Measurements from ENCODE around the gene PCDHGA4. TPM values are rescaled to one million over a fixed set of nuclear protein-coding genes. Genes with fewer than 3 reads are reported as not detected.
A peak's percentile ranks its signal among the peaks of the same experiment; 100 is the strongest.
"Not testable (repeated sequence)": the region's sequence is repeated elsewhere in the genome, so short reads cannot be mapped to it uniquely, and the experiment has no call there.

PCDHGA4 gene
- total and polyA plus RNA-seq, 2 of the 8 experiments (the other 6 are each of a cell fraction or from before 2014, with no cell fraction given) = 1.4 to 1.9 TPM

GRCh38 chr5:141387557-141388311, 32.9 kb downstream of the PCDHGA4 start, which contains the start of gene PCDHGB4:
Gene PCDHGB4, plus strand, starts transcription at chr5:141387698. Its CDS starts 187 bp downstream, at chr5:141387885.
- POLR2A ChIA-PET (ENCODE audit: partially characterized antibody) = interaction anchor here (0.6 to 1.3 kb wide), 4 partner anchors 9 to 299 kb away, joined by 3 to 4 read pairs (median 4); partner anchors contain the start of genes PCDHGB3 and PCDHGB5
- not testable (repeated sequence) for H3K23me2 ChIP-seq (ENCODE audit: low read depth, low read length); H2BK120ac ChIP-seq (replicated peaks; ENCODE audit: low read depth, low read length); H4K20me1 ChIP-seq (replicated peaks in 1 of 2; ENCODE audit: control insufficient read depth in 1 of 2, insufficient read depth in 2 of 2, low read length in 2 of 2); H2BK12ac ChIP-seq (ENCODE audit: low read depth, low read length); H3K79me2 ChIP-seq (ENCODE audit: control insufficient read depth in 1 of 2, insufficient read depth in 2 of 2, low read length in 2 of 2); H4K91ac ChIP-seq (replicated peaks; ENCODE audit: insufficient read length, low read length); H4K8ac ChIP-seq (ENCODE audit: extremely low read depth, insufficient read depth, low read length); H2BK5ac ChIP-seq (ENCODE audit: low read depth, low read length); H3K4me1 ChIP-seq (replicated peaks in 1 of 4; ENCODE audit: control insufficient read depth in 3 of 4, insufficient read depth in 4 of 4, low read length in 3 of 4); H3K4ac ChIP-seq (replicated peaks; ENCODE audit: insufficient read length, low read depth, low read length); H2BK20ac ChIP-seq (ENCODE audit: low read length); H2AK5ac ChIP-seq (ENCODE audit: low read depth, low read length); H3K27ac ChIP-seq (ENCODE audit: low read depth, low read length); H3K18ac ChIP-seq (ENCODE audit: extremely low read depth, low read length); H2BK15ac ChIP-seq (ENCODE audit: low read length); H3K14ac ChIP-seq (ENCODE audit: insufficient read length); H3K56ac ChIP-seq (replicated peaks; ENCODE audit: insufficient read length, low read depth, low read length); H4K5ac ChIP-seq (ENCODE audit: insufficient read length, low read depth, low read length); H2AFZ ChIP-seq (ENCODE audit: low read length); H3K79me1 ChIP-seq (ENCODE audit: low read depth, low read length); H3K27me3 ChIP-seq (replicated peaks in 1 of 4; ENCODE audit: control insufficient read depth in 3 of 4, extremely low read depth in 1 of 4, insufficient read depth in 3 of 4, low read length in 3 of 4); H3K23ac ChIP-seq (ENCODE audit: insufficient read length)
- TF ChIP-seq PHF8 (conservative IDR thresholded peaks at IDR 0.05; ENCODE audit: low read depth, low read length) (0 out of 2 replicates have a peak, but pooled peaks have one; percentile 29), KDM4A (IDR thresholded peaks at IDR 0.05; ENCODE audit: low read depth, low read length, severe bottlenecking) (peak; percentile 51), RAD21 (IDR thresholded peaks at IDR 0.05 in 1 of 2, conservative IDR thresholded peaks at IDR 0.05 in 1 of 2; ENCODE audit: low read depth in 2 of 2, low read length in 2 of 2) (peak; percentile 59 to 67), NRF1 (IDR thresholded peaks at IDR 0.05; ENCODE audit: low read depth, low read length) (peak; percentile 55)
- TF ChIP-seq, protein P1, sequence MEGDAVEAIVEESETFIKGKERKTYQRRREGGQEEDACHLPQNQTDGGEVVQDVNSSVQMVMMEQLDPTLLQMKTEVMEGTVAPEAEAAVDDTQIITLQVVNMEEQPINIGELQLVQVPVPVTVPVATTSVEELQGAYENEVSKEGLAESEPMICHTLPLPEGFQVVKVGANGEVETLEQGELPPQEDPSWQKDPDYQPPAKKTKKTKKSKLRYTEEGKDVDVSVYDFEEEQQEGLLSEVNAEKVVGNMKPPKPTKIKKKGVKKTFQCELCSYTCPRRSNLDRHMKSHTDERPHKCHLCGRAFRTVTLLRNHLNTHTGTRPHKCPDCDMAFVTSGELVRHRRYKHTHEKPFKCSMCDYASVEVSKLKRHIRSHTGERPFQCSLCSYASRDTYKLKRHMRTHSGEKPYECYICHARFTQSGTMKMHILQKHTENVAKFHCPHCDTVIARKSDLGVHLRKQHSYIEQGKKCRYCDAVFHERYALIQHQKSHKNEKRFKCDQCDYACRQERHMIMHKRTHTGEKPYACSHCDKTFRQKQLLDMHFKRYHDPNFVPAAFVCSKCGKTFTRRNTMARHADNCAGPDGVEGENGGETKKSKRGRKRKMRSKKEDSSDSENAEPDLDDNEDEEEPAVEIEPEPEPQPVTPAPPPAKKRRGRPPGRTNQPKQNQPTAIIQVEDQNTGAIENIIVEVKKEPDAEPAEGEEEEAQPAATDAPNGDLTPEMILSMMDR (IDR thresholded peaks at IDR 0.05; ENCODE audit: control extremely low read depth in 1 of 3, insufficient read depth in 1 of 3, low read depth in 1 of 3, low read length in 3 of 3) = peak; percentile 56 to 66 (median 65)
- H3K9me3 ChIP-seq (ENCODE audit: insufficient read depth in 2 of 2, low read depth in 1 of 2, low read length in 1 of 2) = peaks cover 45 to 49% of the 10 kb centered on the region in 2 experiments
- FAIRE-seq (peak; percentile 93), DNase-seq (ENCODE audit: low read depth in 1 of 2, low spot score in 2 of 2) (peak in 1 of 2 experiments; percentile 82)
- peak within 1 kb of the TSS; percentile 42 to 69 (median 44); a peak in 7 of 8 replicates for H3K4me3 ChIP-seq (ENCODE audit: extremely low read depth in 1 of 4, insufficient read depth in 2 of 4, low read depth in 3 of 4, low read length in 4 of 4)
- CTCF ChIA-PET (ENCODE audit: partially characterized antibody) = interaction anchor here (0.6 to 8.7 kb wide), 32 partner anchors 9 to 437 kb away, joined by 3 to 68 read pairs (median 5); partner anchors contain the start of genes PCDHB10, PCDHB14, PCDHB15 and PCDHGA1
- H3K36me3 ChIP-seq (ENCODE audit: control insufficient read depth in 2 of 4, insufficient read depth in 4 of 4, low read length in 3 of 4) = peaks cover 3 to 23% (median 9%) of the 10 kb centered on the region in 4 experiments; a peak in 5 of 8 replicates
- H3K9ac ChIP-seq (replicated peaks in 1 of 4; ENCODE audit: extremely low read depth in 1 of 4, low read depth in 3 of 4, low read length in 3 of 4) = peak within 1 kb of the TSS in 2 of 4 experiments; percentile 25 to 70; a peak in 1 of 7 replicates
- 18% methylated on average over 19 of the region's 40 CpGs; no CpG with 5 or more reads in 1 of the 2 experiments for WGBS, 2 experiments (ENCODE audit: extremely low coverage in 1 of 2, insufficient coverage in 1 of 2, insufficient read length in 1 of 2, insufficient replicate concordance in 2 of 2, low coverage in 1 of 2, low lambda C conversion rate in 2 of 2, missing lambda C conversion rate in 1 of 2)
- peak within 1 kb of the TSS; percentile 55 to 57 for H3K4me2 ChIP-seq (ENCODE audit: insufficient read depth in 1 of 2, low read depth in 2 of 2, low read length in 2 of 2)

Data from H1 (cell line).